HTR-8/SVneo (cell line): ENCODE data around the gene PATJ.
"Not testable (repeated sequence)": the region's sequence is repeated elsewhere in the genome, so short reads cannot be mapped to it uniquely, and the experiment has no call there.

ENCODE experiments used
- DNase-seq: peaks from one replicate; pipeline ENCODE4 v3.0.0; 2011; ENCODE audit warnings: low spot score, mixed read lengths; ENCODE audit not compliant: insufficient read length
- FAIRE-seq: peaks from 2 replicates; lab custom pipeline; 2011; peaks lifted over from hg19 to GRCh38; lab: Jason Lieb, UNC

The PATJ gene

DNA sequence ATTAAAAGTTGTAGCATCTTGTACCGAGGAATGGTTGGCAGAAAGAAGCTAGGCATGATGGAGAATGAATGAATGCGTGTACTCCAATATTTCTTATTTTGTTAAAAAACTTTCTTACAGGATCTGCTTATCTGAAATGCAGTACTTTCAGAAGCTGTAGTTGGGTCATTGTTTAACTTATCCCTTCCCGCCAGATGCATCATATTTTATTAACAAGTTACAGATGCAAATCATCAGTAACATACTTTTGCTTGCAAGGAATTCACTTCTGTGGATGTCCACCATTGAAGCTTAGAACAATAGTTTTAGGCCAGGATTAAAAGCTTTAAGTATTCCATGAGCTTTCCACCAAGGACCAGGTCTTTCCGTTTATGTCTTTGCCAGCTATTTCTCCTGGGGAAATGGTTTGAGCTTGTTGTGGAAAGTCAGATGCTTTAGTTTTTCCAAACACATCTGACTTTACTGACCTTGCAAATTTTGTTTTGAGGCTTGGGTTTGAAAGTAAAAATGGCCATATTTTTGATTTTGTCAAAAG lies 65.4 kb downstream of the PATJ start:
- DNase-seq: no peak
- no peak for FAIRE-seq

DNA sequence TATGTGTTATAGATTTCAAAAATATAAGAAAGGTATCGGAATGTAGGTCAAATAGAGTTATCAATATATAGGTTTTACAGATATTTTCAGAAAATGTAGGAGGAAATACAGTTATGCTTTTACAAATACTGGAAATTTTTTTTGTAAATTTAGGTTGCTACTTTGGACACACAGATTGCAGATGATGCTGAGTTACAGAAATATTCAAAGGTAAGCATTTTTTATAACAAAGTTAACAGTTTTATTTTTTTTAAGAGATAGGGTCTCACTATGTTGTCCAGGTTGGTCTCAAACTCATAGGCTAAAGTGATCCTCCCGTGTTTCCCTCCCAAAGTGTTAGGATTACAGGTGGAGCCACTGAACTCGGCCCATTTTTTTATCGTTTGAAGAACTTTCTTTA lies 66.0 kb downstream of the PATJ start:
- no peak for DNase-seq
- no peak for FAIRE-seq

DNA sequence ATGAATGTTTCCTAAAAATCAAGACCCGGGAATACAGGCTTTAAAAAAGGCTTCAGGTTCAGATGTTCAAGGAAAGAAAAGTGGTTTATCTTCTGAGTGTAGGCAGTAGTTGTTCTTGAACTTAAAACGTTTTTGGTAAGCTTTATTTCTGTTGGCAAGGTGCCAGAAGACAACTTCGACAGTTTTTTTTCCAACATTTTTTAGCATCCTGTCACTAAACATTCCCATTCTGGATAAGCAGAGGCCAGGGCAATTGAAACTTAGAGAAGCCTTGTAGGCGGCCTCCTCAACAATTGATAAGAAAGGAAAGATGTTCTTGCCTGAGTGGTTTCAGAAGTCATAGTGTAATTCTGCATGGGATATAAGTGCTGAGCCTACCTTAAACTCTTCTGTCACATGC lies 66.7 kb downstream of the PATJ start:
- DNase-seq: no peak
- FAIRE-seq: no peak

DNA sequence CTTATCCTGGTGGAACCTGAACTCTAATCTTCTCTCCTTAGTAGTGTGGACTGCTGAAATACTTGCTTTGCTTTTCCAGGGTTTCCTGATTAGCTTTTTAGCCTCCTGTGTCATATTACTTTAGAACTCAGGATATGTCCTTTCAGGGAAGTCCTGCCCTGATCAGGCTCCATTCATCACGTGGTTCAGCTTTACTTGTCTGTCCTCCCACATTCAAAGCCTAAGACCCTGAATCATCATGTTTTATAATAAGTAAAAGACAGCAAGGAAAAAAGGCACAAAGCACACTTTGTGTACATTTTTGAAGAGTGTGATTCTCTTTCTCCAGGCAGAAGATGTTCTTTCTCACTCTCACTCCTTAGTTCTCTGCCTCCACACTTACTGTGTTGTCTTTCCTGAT lies 70.6 kb downstream of the PATJ start:
- no peak for FAIRE-seq

DNA sequence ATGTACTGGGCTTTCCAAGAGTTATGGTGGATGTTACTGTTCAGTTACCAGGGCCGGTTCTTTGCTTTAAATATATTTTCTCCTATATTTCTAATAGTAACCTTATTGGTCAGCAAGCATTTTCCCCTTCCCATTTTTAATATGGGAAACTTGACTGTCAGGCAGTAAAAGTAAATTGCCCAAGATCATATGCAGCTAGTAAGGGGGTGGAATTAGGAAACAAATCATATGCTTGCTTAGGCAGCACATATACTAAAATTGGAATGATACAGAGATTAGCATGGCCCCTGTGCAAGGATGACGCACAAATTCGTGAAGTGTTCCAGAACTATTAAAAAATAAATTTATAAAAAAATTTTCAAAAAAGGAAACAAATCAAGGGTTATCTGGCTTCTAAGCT lies 73.9 kb downstream of the PATJ start:
- DNase-seq (no peak), FAIRE-seq (no peak)

More for the DNA sequence above, 70.6 kb downstream of the PATJ start:
- DNase-seq: no peak

DNA sequence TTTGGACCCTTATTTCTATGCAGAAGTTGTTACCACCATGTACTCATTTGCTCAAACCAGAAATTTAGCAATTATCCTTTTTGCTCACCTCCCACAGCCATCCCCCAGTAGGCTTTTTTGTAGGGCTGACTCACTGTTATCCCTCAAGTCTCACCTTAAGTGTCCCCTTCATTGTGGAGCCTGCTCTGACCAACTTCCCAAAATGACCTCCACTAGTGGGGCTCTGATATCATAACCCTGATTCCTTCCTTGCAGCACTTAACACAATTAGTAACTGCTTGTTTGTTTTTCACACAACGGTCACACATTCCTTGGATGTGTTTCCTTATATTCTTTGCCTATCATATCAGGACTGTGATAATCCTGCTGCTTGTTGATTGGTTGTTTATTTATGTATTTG lies 76.7 kb downstream of the PATJ start:
- FAIRE-seq (no peak), DNase-seq (no peak)

DNA sequence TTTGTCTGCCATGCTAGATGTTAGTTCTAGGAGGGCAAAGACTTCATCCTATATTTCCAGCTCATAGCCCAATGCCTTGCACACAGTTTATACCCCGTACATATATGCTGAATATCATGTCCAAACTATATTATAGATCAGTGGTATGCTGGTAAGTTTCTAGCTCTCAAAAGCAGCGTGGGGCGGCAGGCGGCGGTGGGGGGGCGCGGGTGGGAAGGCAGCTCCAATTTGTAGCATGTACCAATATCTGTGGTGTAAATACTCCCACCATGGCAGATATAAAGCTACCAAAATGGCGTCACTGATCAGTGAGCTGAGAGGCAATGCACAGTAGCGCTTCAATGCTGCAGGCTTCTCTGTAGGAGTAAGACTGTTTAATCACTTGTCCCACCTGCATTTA lies 77.1 kb downstream of the PATJ start:
- FAIRE-seq (no peak), DNase-seq (no peak)

DNA sequence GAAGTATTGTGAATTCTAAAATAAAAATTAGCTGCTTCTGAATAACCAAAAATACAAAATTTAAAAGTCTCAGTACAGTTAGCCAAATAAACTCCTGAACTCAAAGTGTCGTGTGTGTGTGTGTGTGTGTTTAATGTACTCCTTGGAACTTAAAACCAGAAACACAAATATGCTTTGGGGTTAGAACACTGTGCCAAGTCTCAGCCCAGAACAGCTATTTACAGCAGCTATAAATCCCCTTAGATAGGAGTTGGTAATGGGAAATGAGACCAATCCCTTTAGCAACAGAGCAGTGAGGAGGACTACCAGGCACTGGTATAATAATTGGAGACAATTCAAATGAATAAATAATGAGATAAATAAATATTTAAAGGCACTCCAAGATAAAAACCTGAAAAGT lies 83.1 kb downstream of the PATJ start:
- FAIRE-seq (no peak), DNase-seq (no peak)

DNA sequence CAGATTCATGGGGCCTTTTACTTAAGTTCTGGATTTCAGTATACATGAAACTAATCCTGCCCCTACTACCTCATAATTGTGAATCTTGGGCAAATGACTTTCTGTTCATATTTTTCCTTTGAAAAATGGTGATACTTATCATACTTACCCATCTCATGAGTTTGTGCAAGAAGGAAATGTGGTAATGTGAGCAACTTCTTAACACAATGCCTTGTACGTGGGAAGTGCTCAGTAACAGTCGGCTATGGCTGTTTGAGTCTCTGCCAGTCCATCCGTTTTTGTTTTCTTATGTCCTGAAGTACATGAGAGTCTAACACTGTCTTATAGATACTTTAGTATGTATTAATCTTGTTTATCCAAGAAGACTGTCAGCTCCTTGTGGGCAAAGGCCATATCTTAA lies 86.5 kb downstream of the PATJ start:
- DNase-seq: no peak
- FAIRE-seq: no peak

DNA sequence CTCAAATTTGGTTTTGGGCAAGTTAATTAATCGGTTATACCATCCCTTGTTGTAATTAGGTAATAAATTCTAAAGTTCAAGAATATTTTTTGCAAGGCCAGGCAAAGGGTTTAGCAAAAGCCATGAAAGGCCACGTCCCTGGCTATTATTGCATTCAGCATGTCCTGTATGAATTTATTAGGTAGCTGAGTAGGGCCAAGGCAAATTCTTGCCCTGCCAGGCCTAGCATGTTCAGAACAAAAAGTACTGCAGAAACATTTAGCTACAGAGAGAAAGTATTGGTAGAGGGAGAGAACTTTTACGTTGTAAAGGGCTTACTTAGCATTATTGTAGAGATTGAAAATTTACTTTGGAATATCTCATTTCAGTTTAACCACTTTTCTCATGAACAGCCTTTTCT lies 94.4 kb downstream of the PATJ start:
- no peak for FAIRE-seq
- no peak for DNase-seq

DNA sequence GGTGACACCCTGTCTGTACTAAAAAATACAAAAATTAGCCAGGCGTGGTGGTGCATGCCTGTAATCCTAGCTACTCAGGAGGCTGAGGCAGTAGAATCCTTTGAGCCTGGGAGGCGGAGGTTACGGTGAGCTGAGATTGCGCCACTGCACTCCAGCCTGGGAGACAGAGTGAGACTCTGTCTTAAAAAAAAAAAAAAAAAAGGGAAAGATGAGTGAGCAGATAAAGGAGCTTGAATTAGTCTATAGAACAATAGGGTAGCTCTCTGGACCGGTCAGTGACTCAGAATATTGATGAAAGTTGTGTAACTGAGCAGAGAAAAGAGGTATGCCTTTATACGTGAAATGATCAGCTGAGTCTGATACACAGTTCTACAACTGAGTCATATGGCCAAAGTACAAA lies 95.3 kb downstream of the PATJ start:
- DNase-seq, FAIRE-seq: not testable (repeated sequence)

DNA sequence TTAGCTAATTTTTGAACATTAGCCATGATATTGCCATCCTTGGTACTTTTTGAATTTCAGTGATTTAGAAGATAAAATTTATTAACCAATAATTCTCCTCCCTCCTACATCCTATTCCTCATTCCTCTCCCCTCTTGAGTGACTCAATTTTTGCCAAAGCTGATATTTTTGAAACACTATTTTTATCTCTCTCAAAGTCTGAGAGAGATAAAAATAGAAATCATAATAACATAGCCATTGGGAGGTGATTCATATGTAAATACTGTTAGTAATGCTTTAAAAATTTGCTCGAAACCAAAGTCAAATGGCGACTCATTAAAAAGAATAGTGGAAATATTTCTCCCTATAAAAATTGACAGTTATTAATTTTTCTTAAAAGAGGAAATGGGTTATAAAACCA lies 97.4 kb downstream of the PATJ start:
- DNase-seq: no peak
- FAIRE-seq: no peak

DNA sequence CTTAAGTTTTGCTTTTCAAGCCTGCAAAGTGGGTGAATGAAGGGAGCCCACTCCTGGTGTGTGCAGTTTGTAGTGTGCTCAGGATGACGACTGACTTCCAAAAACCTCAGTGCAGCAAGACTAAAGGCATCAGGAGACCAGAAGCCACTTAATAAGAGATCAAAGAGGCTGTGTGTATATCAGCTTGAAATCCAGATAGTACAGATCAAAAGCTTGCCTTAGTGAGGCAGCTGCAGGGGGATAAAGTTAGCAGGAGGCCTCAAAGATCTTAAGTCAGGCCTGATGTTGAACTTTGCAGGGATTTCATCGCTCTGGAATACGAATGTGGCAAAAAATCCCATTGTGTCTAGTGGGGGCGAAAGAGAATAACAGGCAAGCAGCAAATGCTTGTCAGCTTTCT lies 99.8 kb downstream of the PATJ start:
- FAIRE-seq (no peak), DNase-seq (no peak)

DNA sequence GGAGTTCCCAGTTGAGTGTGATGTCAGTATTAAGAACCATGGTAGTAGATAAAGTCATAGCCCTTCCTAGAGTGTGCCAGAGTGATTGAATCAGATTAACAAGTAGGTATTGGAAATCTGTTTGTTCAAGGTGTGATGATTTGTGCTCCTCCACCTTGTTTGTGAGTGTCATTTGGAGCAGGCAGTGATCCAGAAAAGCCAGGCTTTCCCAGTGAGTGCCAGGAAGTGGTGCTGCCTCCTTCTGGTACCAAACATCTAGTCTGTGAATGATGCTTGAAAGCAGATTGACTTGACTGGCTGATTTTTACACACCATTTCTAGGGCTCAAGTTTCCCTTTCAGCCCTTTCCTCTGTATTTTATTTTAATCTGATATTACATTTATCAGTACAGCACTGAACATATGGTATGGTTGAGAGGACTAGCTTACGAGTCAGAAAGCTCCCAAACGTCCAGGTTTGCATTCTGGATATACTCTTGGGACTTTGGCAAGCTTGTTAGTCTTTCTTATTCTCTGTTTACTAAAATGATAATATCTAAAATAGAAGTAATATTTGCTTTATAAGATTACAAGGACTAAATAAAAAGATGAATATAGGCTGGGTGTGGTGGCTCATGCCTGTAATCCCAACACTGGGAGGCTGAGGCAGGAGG lies 100.7 kb downstream of the PATJ start:
- FAIRE-seq (no peak), DNase-seq (no peak)

DNA sequence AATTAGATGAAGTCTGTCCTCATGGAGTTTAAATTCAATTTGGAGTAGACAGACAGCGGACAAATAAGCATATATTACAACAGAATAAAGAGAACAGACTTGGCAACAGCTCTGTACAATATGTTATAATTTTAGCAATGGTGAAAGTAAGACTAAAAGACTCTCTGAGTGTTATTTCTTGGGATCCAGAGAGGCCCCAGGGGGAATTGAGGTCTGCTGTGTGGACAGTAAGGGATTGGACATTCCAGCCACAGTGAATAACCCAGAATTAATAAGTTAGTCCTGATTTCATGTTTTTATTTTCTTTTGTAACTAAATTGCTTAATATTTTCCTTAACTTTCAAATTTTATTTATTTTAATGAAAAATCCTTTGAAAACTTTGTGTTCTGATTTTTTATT lies 101.7 kb downstream of the PATJ start:
- FAIRE-seq (no peak), DNase-seq (no peak)

DNA sequence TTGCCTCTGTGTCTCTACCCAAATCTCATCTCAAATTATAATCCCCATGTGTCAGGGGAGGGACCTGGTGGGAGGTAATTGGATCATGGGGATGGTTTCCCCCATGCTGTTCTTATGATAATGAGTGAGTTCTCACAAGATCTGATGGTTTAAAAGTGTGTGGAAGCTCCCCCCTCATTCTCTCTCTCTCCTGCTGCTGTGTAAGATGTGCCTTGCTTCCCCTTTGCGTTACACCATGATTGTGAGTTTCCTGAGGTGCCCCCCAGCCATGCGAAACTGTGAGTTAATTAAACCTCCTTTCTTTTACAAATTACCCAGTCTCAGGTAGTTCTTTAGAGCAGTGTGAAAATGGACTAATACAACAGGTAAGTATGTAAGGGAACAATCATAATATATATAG lies 102.4 kb downstream of the PATJ start:
- not testable (repeated sequence) for DNase-seq, FAIRE-seq

DNA sequence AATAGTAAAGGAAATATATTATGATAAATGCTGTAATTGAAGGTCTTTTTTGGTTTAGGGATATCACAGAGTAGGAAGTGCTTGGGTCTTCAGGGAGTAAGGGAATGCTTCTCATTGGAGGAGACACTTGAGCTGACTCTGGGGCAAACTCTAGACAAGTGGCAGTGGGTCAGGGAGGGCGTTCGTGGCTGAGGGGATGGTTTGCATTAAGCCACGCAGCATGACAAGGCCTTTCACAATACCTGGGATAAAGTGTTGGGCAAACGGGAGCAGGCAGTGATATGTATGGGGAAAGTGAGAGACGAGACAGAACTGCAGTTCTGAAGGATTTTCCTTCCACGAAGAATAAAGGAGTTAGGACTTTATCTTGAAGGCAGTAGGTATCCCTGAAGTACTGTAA lies 109.0 kb downstream of the PATJ start:
- no peak for FAIRE-seq

DNA sequence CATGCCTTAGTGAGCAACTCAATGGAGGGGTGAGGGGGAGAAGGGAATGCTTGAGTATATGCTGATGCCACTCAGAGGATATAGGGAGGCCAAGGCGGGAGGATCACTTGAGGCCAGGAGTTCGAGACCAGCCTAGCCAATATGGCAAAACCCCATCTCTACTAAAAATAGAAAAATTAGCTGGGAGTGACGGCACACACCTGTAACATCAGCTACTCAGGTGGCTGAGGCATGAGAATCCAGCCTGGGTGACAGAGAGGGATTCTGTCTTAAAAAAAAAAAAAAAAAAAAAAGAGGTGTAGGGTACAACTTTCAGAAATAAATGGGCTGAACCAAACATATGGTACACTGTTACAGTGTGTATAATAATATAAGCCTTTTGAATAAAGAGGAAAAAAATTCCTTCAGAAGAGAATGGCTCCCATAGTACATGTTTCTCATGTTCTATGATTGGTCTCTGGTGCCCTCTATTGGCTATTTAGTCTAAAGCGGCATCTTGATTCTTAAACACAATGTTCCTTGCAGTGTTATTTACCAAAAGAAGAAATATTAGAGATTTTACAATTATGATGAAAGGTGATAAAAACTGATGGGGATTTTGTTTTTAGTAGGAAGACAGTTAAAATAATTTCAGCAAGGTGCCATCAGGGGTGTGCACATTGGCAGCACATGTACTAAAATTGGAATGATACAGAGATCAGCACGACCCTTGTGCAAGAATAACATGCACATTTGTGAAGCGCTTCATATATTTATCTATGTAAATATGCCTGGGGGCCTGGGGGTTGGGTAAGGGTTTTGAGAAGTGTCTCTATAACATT lies 109.8 kb downstream of the PATJ start:
- no peak for FAIRE-seq
- DNase-seq: peak; percentile 19

More for the DNA sequence above, 109.0 kb downstream of the PATJ start:
- DNase-seq: no peak

DNA sequence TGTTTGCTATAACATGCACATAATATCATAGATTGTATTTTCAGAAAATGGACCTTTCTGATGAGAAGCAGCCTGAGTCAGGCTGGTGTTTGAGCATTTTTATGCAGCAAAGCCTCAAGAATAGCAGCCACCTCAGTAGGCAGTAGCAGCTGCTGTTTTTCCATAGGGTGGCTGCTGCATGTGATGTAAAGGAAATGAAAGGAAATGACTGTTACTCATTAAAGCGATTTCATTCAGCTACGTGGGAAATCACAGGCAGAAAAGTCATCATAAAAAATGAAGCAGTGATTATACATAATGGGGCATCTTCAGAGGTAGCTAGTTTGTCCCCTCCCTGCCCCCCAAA lies 110.4 kb downstream of the PATJ start:
- FAIRE-seq: no peak
- DNase-seq: no peak

DNA sequence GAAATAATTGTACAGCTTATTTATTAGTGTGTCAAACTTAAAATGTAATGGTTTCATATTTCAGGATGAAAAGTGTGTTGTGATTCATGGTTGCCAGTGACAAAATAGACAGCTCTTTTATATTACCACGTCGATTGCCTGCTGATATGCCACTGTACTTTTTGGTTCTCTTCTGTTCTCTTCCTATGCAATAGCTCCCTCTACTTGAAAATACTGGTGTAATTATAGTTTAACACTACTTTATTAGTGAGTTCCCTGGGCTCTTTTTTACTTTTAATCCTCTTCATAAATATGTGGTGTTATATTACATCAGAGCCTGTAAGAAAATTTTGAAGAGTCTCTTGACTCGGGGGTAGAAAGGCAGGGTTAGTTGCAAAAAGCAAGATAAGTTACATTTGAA lies 111.3 kb downstream of the PATJ start:
- no peak for DNase-seq
- FAIRE-seq: no peak

DNA sequence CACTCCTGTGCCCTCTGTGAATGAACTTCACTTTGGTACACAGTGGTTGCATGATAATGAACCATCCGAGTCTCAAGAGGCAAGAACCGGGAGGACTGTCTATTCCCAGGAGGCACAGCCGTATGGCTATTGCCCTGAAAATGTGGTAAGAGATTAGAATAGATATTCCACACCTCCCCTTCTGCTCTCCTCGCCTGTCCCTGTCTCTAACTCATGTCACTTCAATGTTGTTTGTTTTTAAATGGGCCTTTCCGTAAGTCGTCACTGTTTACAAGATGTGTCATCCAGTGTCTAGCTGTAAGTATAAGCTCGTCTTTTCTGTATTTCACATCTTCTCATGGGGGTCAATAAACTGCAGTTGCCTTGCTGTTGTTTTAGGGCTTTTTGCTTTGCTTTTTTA lies 122.2 kb downstream of the PATJ start:
- FAIRE-seq: no peak
- DNase-seq: no peak
